GM21367 (cell line): ENCODE measurements around the gene DICER1.
"Not testable (repeated sequence)": the region's sequence is repeated elsewhere in the genome, so short reads cannot be mapped to it uniquely, and the experiment has no call there.

Source experiments
- ATAC-seq: cut with Tn5 transposase; IDR thresholded peaks from one replicate; pipeline ENCODE4 v1.9.1; 2021; ENCODE audit not compliant: unreplicated experiment

DICER1 gene

DNA sequence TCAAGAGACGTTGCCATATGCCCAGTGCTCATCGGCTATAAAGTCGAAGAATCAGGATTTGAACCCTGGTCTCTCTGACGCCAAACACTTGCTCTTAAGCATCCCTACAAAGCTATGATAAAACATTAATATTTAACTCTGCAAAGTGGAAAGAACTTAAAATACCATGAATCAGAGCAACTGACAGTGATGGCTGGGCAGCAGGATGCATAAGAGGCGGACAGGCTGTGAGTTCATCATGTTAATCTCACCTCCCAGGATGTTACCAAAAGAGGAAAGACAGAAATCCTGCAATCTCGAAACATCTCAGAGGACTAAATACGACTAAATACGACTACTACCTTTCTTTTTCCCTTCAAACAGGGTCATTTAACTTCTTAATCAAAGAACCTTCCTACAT is 5.8 kb downstream of the DICER1 start:
- no peak for ATAC-seq

DNA sequence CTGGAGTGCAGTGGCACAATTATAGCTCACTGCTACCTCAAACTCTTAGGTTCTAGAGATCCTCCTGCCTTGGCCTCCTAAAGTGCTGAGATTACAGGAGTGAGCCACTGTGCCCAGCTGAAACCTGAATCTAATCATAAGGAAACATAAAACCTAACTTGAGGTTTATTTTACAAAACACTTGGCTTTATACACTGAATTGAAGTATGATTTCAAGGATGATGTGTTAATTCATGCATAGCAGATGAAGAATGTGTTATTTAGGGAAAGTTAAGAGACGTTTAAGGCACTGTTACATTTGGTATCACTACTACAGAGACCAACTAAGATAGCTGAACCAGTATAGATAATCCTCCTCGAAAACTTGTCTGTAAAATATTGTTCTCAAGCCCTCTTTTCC is 6.4 kb downstream of the DICER1 start:
- ATAC-seq: no peak

DNA sequence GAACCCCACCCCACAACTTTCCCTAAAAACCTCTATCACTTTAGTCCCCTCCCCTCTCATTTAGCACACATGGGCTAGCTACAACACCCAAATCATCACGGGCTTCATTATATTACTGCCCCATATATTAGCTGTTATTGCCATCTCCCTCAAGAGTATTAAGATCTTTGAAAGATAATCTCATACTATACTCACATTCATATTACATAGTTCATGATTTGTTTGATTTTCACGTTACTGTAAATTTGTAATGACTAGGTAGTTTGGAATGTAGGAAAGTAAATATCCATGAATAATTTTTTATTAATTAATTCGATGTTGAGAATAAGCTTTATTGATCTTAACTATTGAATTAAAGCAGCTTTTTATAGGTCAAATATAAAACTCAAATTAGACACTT is 7.9 kb downstream of the DICER1 start:
- no peak for ATAC-seq

DNA sequence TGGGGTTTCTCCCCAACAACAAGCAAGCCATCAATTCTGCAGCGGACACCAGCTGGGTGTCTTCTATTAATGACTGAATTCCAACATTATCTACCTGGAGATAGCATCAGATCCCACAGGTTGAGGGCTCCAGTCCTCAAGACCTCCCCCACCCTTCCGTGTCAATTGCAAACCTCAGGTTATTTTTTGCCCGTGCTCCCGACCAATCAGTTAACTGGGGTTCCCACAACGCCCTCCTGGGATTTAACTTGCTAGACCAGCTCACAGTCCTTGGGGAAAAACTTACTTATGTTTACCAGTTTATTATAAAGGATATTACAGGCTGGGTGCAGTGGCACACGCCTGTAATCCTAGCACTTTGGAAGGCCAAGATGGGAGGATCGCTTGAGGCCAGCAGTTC is 9.7 kb downstream of the DICER1 start:
- ATAC-seq: no peak

DNA sequence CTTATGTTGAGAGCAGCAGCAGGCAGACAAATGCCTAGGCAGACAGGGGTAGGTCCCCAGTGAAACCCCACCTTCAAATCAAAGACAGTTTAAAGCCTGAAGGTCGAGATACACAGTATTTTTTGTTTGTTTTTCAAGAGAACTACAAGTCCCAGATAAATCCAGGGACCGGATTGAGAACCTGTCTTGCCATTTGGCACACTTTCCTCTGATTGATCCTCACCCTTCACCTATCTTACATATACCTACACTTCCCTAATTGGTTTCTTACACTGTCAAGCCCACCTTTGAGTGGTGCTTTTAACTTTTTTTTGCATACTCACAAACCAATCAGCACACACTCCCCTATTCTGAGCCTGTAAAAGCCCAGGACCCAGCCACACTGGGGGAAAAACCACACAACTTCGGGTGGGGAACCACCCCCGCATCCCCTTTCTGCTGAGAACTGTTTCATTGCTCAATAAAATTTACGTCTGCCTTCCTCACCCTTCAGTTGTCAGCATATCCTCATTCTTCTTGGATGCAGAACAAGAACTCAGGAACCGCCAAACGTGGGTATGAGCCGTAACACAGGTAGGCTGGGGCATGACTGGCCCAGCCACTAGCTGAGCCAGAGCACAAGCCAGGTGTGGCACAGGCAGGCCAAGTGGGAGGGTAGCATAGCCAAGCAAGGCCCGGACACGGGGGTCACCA is 11.1 kb downstream of the DICER1 start:
- no peak for ATAC-seq

DNA sequence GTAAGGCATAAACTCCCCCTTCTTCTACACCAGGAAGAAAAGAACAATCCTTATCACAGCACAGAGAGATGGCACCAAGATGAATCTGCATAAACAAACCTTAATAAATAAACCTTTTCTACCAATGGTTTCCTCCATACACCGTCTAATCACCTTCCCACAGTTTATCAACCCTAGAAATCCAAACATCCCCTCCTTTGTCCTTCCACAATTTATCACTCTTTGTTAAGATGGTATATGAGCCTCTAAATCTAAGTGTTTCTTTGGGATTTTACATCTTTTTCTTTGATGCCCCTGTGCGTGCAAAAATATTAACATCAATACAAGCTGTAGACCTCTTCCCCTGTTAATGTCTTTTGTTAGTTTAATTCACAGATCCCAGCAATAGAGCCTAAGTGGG is 12.5 kb downstream of the DICER1 start:
- no peak for ATAC-seq

DNA sequence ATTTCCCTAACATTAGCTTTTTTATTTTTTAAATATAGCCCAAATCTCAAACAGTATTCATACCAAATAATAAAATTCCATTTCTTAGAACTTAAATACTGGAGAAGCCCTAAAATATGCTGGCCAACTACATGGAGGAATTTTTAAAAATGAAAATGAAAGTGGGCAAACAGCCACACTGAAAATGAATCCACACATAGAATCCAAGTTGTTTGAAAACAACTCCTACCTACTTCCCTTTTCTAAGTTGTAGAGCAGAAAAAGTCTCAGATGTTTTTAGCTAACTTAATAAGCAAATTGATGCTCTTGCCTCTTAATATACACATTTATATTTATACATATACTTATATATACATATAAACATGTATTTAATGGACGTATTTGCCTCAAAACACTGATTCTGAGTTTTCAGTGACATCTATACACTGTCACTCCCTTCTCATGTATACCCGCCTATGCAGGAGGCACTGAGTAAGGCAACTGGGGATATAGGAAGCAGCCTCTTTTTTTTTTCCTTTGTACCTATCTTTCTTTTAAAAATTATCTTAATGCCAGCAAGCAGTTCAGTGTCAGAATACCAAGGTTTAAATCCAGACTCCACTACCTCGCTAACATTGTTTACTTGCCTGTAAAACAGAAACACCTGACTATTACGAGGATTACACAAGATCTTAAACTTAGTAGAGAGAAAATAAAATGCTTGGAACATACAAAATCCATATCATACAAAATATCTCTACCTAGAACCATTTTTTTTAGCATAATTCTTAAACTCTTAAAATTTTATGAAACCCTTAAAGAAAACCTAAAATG is 13.3 kb downstream of the DICER1 start:
- no peak for ATAC-seq

DNA sequence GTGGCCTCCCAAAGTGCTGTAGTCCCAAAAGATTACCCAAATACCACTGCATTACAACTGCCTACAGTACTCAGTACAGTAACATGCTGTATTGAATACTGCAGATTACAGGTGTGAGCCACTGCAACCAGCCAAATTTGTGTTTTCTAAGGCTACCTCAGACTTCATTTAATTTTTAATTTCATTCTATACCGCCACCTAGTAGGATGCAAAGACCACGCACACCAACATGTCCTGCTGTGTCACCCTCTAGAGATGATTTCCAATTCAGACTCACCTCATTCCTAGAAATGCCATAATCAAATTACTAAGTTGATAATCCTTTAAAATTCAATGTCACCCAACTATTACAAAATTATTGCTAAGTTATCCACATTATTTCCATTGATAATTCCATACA is 15.1 kb downstream of the DICER1 start:
- ATAC-seq: no peak

DNA sequence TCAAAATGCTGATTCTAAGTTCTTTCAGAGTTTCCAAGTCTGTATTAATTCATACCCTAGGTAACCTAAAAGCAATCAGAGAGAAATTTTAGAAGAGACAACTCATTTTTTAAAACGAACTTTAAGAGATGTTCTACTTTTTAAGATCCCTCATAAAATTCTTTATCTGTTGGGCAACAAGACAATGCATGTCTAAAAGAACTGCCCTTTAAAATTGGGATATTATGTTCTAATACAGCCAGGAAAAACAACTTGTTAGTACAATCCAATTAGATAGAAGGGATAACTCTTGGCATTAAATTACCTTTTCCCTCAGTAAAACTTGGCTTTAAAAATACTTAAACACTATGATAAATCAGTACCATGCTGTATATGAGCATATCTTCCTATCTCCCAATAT is 15.6 kb downstream of the DICER1 start:
- ATAC-seq: no peak

DNA sequence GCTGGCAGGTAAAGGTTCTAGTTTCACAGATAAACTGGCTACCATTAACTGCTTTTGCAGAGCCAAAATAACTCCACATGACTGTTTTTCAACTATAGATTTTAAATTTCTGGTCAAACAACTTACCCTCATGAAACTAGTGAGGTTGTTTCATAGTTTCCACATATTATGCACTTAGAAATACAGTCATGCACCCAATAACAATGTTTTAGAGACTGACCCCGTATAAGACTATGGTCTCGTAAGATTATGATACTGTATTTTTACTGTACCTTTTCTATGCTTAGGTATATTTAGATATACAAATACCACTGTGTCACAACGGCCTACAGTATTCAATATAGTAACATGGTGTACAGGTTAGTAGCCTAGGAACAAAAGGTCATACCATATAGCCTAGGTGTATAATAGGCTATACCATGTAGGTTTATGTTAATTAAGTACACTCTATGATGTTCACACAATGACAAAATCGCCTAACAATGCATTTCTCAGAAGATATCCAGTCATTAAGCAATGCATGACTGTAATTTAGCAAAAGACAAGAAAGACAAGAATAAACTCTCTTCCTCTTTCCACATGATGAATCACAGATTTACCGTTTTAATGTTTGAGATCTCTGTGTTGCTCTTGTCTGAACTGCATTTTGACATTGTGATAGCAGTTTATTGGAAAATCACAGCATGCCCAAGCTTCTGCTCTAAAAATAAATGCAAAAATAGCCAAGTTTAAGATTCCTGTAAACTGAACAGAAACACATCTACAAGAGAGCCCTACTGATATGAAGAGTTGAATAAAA is 17.1 kb downstream of the DICER1 start:
- ATAC-seq: no peak

DNA sequence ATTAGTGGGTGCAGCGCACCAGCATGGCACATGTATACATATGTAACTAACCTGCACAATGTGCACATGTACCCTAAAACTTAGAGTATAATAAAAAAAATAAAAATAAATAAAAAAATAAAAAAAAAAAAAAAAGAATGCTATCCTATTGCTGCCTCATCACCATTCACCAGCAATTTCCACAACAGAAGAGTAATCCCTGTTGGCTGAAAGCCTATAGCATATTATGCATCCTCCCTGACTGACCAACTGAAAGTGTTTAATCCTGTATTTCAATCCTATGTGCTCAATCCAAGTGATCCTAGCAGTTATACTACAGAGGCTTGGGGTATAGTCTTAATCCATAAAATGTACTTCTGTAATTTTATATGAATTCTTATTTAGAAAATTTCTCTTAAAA is 18.5 kb downstream of the DICER1 start:
- ATAC-seq: no peak

DNA sequence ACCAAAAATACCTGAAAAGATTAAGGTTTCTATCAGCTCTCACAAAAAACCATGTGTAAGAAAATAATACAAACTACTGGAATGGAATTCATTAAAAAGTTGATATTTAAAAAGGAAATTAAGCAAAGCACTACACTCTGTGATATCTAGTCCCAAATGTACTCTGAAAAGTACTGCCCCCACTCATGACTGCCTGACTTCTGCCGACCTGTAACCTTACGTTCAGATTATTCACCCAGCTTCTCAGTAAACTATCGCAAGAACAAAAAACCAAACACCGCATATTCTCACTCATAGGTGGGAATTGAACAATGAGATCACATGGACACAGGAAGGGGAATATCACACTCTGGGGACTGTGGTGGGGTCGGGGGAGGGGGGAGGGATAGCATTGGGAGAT is 18.9 kb downstream of the DICER1 start:
- not testable (repeated sequence) for ATAC-seq

DNA sequence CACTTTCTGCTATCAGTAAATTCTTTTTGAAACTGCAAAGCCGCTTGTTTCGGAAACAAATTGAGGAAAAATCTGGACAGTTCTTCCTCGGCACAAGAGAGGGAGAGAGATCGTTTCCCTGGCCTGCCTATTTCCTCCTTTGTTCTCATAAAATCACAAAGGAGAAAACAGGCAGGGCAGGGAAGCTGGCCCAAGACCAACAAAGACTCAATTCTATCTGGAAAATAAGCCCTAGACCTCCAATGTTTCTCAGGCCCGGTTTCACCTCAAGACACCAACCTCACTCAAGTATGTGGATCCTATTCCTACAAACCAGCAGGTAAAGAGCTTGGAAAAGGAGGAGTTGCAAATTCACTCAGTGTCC is 19.5 kb downstream of the DICER1 start:
- ATAC-seq: no peak

DNA sequence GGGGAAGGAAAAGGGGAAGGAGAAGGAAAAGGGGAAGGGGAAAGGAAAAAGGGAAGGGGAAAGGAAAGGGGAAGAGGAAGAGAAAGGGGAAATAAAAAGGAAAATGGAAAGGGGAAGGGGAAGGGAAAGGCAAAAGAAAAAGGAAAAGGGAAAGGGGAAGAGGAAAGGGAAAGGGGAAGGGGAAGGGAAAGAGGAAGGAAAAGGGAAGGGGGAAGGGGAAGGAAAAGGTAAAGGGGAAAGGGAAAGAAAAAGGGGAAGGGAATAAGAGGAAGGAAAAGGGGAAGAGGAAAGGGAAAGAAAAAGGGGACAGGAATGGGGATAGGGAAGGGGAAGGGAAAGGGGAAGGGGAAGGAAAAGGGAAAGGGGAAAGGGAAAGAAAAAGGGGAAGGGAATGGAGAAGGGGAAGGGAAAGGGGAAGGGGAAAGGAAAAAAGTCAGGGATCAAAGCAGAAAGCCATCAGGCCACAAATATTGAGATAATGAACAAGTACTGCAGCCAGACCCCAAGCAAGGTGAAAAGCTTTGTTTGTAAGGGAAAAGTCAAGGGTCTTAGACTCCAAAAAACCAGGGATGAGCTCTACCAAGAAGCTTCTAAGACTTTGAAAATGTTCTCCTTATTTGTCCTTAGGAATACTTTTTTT is 20.0 kb downstream of the DICER1 start:
- no peak for ATAC-seq

DNA sequence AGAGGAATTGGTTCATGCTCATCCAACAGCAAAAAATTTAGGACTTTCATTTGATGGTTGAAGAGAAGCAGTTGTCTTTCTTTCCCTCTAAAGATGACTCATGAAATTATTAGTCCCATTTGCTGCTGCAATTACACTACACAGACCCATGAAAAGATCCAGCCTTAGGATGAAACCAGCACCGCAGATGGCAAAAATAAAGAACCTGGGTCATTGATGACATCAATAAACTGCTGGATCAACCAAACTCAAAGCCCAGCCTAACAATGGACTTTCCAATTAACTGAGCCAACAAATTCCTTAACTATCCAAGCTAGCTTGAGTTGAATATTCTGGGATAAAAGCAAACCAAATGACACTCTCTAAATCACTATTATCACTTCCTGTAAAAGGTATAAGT is 20.7 kb downstream of the DICER1 start:
- no peak for ATAC-seq

DNA sequence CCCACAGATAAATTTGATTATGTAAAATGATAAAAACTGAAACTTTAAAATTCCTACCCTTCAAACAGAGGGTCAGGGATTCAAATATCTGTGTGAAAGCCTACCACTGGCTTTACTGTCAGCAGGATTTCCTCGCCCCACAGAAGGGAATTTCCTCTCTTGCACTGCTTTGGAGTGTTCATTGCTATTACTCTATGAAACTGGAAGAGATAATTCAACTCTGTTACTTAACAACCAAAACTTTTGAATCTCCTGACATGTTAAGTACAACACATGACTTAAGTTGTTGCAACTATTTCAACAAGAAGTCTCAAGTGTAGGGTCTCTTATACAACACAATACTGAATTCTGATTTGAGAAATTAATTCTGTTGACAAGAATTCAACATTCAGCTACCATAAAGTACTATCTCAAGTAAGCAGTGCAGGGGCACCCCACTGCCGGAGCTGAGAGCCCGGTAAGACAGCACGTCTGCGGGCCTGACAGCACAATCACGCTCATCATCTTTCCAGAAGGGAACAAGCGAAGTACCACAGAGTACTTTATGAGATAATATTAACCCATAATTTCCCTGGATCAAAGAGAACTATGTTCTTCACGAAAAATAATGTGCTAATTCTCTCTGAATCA is 22.9 kb downstream of the DICER1 start:
- ATAC-seq: no peak

DNA sequence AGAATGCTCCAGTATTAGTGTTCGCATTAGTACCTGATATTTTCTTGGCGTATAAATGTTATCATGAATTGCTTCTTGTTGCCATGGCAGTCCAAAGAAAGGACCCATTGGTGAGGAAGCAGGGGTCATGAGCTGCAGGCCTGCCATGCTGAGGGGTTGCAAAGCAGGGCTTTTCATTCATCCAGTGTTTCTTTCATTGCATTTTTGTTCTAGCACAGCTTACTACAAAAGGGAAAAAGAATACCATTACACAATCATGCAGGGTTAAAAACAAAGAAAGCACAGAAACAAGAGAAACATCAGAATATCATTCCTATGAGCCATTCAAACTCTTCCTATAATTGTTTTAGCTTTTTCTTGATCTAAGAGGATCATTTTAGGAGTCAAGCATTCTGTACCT is 24.0 kb downstream of the DICER1 start:
- ATAC-seq: no peak

DNA sequence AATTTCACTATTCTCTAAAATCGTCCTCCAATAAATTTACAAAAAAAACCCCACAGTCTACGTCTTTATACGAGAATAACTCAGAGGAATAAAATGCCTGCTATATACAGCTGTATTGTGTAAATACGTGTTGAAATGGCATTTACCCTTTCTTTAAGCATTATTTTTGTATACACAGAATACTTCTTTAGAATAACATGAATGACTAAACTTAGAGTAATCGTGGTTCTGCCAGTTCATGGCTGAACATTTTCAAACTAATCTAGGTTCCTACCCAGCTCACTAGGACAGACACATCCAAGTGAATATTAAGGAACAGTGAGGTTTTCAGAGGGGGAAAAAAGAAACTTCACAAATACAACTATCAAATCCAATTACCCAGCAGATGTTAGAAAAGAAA is 24.6 kb downstream of the DICER1 start:
- no peak for ATAC-seq

DNA sequence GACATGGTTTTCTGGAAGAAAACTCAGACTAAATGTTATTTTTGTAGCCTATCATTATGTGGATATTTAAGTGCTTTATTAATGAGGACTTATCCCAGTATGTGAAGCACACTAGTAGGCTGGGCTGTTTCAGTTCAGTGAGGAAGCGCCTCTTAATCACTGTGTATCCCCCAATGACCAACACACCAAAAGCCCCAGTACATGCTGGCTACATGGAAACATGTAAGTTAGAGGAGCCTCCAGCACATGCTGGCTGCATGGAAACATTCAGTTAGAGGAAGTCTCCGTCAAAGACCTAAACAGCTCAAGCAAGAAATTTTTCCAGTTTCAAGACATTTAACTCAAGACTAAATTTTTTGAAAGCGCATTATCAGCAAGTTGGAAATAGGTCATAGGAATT is 26.8 kb downstream of the DICER1 start:
- no peak for ATAC-seq

DNA sequence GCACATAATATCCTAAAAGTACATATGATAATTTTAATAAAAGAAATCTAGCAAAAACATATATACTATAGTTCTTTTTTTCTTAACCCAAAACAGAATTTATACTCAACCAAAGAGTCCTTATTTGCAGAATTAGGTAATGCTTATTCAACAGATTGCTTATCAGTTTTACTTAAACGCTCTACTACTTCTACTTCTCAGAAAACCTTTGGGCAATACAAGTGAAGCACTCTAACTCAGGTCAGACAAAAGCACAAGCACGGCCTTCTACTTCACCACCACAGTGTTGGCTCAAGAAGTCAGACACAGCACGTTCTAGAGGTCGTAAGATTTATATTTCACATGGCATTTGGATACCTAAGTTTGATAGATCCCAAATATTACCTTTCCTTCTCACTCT is 29.2 kb downstream of the DICER1 start:
- ATAC-seq: no peak

DNA sequence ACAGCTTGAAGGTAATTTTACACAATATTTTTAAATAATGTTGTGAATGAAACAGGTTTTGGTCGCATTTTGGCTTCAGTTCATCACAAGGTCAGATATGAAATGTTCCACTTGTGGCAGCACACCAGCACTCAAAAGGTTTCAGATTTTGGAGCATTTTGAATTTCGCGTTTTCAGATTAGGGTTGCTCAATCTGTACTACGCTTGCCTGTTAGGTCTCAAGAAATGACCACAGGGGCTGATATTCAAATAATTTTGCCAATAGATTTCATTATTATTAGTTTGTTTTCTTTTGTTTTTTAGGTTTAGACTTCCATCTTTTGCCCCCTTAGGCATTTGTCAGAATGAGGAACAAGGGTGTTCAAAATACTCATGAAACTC is 29.8 kb downstream of the DICER1 start:
- no peak for ATAC-seq
